22Rv1 (cell line): ENCODE data around the gene ISCU.

Experiments used
- ZFX ChIP-seq: fragments of 450-650 bp; IDR thresholded peaks from 2 replicates; pipeline ENCODE4 v1.6.1; 2017; ENCODE audit warnings: antibody characterized with exemption, borderline replicate concordance
- TF ChIP-seq, protein P1 (sequence below): fragments of 450-650 bp; IDR thresholded peaks from 2 replicates; pipeline ENCODE4 v1.5.1; 2017; ENCODE audit warnings: mild to moderate bottlenecking

DNA sequence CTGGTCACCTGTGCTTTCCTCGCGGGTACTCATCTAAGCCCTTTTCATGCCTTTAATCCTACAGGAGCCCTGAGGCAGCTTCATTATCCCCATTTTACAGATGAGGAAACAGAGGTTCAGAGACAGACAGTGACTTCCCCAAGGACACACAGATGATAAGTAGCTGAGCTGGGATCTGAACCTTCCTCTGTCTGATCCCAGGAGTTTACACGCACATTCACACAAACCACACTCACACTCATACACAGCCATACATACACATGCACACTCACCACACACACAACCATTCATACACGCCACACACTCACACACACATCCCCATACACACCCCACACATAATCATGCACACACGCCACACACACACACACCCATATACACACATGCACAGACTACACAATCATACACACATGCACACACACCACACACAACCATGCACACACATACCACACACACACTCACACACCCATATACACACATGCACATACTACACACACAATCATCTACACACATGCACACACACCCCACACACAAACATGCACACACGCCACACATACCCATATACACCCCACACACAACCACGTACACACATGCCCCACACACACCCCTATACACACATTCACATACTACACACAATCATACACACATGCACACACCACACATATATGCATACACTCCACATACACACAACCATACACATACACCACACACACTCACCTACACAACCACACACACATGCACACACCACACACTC, 32.7 kb downstream of the ISCU start:
- TF ChIP-seq ZFX: no peak
- TF ChIP-seq, protein P1, sequence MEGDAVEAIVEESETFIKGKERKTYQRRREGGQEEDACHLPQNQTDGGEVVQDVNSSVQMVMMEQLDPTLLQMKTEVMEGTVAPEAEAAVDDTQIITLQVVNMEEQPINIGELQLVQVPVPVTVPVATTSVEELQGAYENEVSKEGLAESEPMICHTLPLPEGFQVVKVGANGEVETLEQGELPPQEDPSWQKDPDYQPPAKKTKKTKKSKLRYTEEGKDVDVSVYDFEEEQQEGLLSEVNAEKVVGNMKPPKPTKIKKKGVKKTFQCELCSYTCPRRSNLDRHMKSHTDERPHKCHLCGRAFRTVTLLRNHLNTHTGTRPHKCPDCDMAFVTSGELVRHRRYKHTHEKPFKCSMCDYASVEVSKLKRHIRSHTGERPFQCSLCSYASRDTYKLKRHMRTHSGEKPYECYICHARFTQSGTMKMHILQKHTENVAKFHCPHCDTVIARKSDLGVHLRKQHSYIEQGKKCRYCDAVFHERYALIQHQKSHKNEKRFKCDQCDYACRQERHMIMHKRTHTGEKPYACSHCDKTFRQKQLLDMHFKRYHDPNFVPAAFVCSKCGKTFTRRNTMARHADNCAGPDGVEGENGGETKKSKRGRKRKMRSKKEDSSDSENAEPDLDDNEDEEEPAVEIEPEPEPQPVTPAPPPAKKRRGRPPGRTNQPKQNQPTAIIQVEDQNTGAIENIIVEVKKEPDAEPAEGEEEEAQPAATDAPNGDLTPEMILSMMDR: no peak
